Astrocyte (in vitro differentiated cells and primary cell): ENCODE results near the gene DHRS12. TPM values are rescaled to one million over a fixed set of nuclear protein-coding genes. Genes with fewer than 3 reads are reported as not detected.

Experiments
- DNase-seq: peaks from one replicate; pipeline ENCODE4 v3.0.0-alpha.2; 2010; ENCODE audit warnings: low read depth
- FAIRE-seq: peaks from 2 replicates; lab custom pipeline; 2011; peaks lifted over from hg19 to GRCh38; lab: Jason Lieb, UNC
- H2AFZ ChIP-seq: 2 replicates; pipeline ENCODE4 v1.6.0; 2012; ENCODE audit warnings: low read depth, low read length, inconsistent platforms
- H3K27ac ChIP-seq: 2 replicates; pipeline ENCODE4 v1.5.1; 2011; ENCODE audit warnings: low read depth, low read length, inconsistent platforms
- H3K27me3 ChIP-seq: 2 replicates; pipeline ENCODE4 v1.6.0; 2011; ENCODE audit warnings: low read length, inconsistent platforms; ENCODE audit not compliant: insufficient read depth
- H3K36me3 ChIP-seq: 2 replicates; pipeline ENCODE4 v1.5.1; 2011; ENCODE audit warnings: low read length, inconsistent platforms; ENCODE audit not compliant: insufficient read depth
- H3K4me1 ChIP-seq: 2 replicates; pipeline ENCODE4 v1.5.1; 2011; ENCODE audit warnings: low read length, inconsistent platforms; ENCODE audit not compliant: insufficient read depth
- H3K4me2 ChIP-seq: 2 replicates; pipeline ENCODE4 v1.6.0; 2012; ENCODE audit warnings: low read length, inconsistent platforms
- H3K4me3 ChIP-seq: 2 replicates; pipeline ENCODE4 v1.5.1; 2011; ENCODE audit warnings: low read depth, mild to moderate bottlenecking, low read length, inconsistent platforms; ENCODE audit not compliant: insufficient read depth
- H3K79me2 ChIP-seq: 2 replicates; pipeline ENCODE4 v1.6.0; 2012; ENCODE audit warnings: mild to moderate bottlenecking, low read length, inconsistent platforms; ENCODE audit not compliant: insufficient read depth
- H3K9ac ChIP-seq: 2 replicates; pipeline ENCODE4 v1.6.0; 2012; ENCODE audit warnings: mild to moderate bottlenecking, low read length, inconsistent platforms
- H3K9me3 ChIP-seq: 2 replicates; pipeline ENCODE4 v1.5.1; 2012; ENCODE audit warnings: low read depth, mild to moderate bottlenecking, low read length, inconsistent platforms; ENCODE audit not compliant: insufficient read depth
- H4K20me1 ChIP-seq: 2 replicates; pipeline ENCODE4 v1.6.0; 2012; ENCODE audit warnings: low read length, inconsistent platforms; ENCODE audit not compliant: insufficient read depth
- H3K27ac Mint-ChIP-seq: one replicate; pipeline ENCODE4 v1.8.0; 2021; ENCODE audit warnings: mild to moderate bottlenecking, mixed read lengths; ENCODE audit not compliant: unreplicated experiment
- H3K27me3 Mint-ChIP-seq: one replicate; pipeline ENCODE4 v1.8.0; 2021; ENCODE audit warnings: low read depth, mixed read lengths; ENCODE audit not compliant: unreplicated experiment
- H3K36me3 Mint-ChIP-seq: one replicate; pipeline ENCODE4 v1.8.0; 2021; ENCODE audit warnings: low read depth, mixed read lengths; ENCODE audit not compliant: unreplicated experiment
- H3K4me1 Mint-ChIP-seq: one replicate; pipeline ENCODE4 v1.8.0; 2021; ENCODE audit warnings: low read depth, mixed read lengths; ENCODE audit not compliant: unreplicated experiment
- H3K4me3 Mint-ChIP-seq: one replicate; pipeline ENCODE4 v1.8.0; 2021; ENCODE audit warnings: mild to moderate bottlenecking, moderate library complexity, mixed read lengths; ENCODE audit not compliant: unreplicated experiment
- H3K9me3 Mint-ChIP-seq: one replicate; pipeline ENCODE4 v1.8.0; 2021; ENCODE audit warnings: mild to moderate bottlenecking, mixed read lengths; ENCODE audit not compliant: unreplicated experiment
- EZH2 ChIP-seq: IDR thresholded peaks from 2 replicates; pipeline ENCODE4 v1.6.1; 2012; ENCODE audit warnings: mild to moderate bottlenecking, low read length, inconsistent platforms; ENCODE audit not compliant: insufficient read depth
- total RNA-seq: library from RNA; stranded (reverse); gene quantifications from 2 replicates; pipeline ENCODE4 v1.2.1, GENCODE V29; 2021
- TF ChIP-seq, protein P1 (sequence below): IDR thresholded peaks from 2 replicates; pipeline ENCODE4 v1.5.1; 2011; ENCODE audit warnings: low read depth, mild to moderate bottlenecking, inconsistent platforms, low read length, moderate library complexity; ENCODE audit not compliant: insufficient read depth

DHRS12 gene
- total RNA-seq, 1 donor from 2014 or later, result 4.9 TPM

- Histone ChIP-seq H3K27me3 (no peaks in the 10 kb centered on the region), H2AFZ (no peak overlapping the region), H3K36me3 (no peaks in the 10 kb centered on the region), H3K79me2 (no peaks in the 10 kb centered on the region), H3K27ac (no peak overlapping the region), H3K4me2 (no peak overlapping the region), H4K20me1 (no peaks in the 10 kb centered on the region), H3K9ac (no peak overlapping the region), H3K4me3 (no peak overlapping the region), H3K4me1 (no peaks in the 10 kb centered on the region), H3K9me3 (no peaks in the 10 kb centered on the region)
- H3K36me3 Mint-ChIP-seq, result peaks cover 19% of the 10 kb centered on the region
- no peaks in the 10 kb centered on the region for H3K9me3 Mint-ChIP-seq
- TF ChIP-seq, protein P1, sequence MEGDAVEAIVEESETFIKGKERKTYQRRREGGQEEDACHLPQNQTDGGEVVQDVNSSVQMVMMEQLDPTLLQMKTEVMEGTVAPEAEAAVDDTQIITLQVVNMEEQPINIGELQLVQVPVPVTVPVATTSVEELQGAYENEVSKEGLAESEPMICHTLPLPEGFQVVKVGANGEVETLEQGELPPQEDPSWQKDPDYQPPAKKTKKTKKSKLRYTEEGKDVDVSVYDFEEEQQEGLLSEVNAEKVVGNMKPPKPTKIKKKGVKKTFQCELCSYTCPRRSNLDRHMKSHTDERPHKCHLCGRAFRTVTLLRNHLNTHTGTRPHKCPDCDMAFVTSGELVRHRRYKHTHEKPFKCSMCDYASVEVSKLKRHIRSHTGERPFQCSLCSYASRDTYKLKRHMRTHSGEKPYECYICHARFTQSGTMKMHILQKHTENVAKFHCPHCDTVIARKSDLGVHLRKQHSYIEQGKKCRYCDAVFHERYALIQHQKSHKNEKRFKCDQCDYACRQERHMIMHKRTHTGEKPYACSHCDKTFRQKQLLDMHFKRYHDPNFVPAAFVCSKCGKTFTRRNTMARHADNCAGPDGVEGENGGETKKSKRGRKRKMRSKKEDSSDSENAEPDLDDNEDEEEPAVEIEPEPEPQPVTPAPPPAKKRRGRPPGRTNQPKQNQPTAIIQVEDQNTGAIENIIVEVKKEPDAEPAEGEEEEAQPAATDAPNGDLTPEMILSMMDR, result no peak
- no peak for TF ChIP-seq EZH2
- peaks cover 3% of the 10 kb centered on the region for H3K4me1 Mint-ChIP-seq
- no peak overlapping the region for H3K27ac Mint-ChIP-seq
- FAIRE-seq, result no peak
- DNase-seq, result no peak
- H3K4me3 Mint-ChIP-seq, result no peak overlapping the region
- peaks cover 2% of the 10 kb centered on the region for H3K27me3 Mint-ChIP-seq
Measured at GRCh38 chr13:51770681-51771417, 33.1 kb downstream of the DHRS12 start.

DNA sequence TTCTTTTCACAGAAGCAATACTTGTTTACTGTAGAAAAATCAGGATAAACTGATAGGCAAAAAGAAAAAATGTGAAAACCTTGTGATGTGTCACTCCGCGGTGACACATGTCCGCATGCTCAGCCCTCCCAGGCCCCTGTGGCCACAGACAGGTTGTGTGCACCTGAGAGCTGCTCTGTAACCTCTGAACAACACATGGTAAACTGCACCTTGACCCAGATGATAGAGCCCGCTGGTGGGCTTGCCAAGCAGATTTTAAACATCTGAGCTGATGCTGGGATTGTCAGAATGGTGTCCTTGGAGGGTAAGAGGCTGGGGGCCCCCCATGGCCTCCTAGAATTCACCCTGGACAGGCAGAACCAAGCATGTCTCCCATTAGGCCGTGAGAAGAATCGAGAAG is 33.8 kb downstream of the DHRS12 start:
- no peak for TF ChIP-seq EZH2
- TF ChIP-seq, protein P1, result no peak
- H3K79me2 ChIP-seq, result no peaks in the 10 kb centered on the region
- H3K4me1 ChIP-seq, result peaks cover under 1% of the 10 kb centered on the region
- no peak for DNase-seq
- Mint-ChIP-seq H3K27me3 (peaks cover 2% of the 10 kb centered on the region), H3K4me3 (no peak overlapping the region), H3K4me1 (peaks cover 8% of the 10 kb centered on the region), H3K36me3 (peaks cover 21% of the 10 kb centered on the region), H3K27ac (no peak overlapping the region), H3K9me3 (no peaks in the 10 kb centered on the region)
- FAIRE-seq, result no peak
- H3K27ac ChIP-seq, result no peak overlapping the region
- no peak overlapping the region for H3K9ac ChIP-seq
- H3K27me3 ChIP-seq, result no peaks in the 10 kb centered on the region
- no peak overlapping the region for H3K4me2 ChIP-seq
- H3K36me3 ChIP-seq, result no peaks in the 10 kb centered on the region
- H2AFZ ChIP-seq, result no peak overlapping the region
- no peak overlapping the region for H3K4me3 ChIP-seq
- H4K20me1 ChIP-seq, result no peaks in the 10 kb centered on the region
- no peaks in the 10 kb centered on the region for H3K9me3 ChIP-seq

- no peak for DNase-seq
- H3K27me3 Mint-ChIP-seq, result peaks cover 2% of the 10 kb centered on the region
- H3K4me3 Mint-ChIP-seq, result no peak overlapping the region
- Histone ChIP-seq H3K79me2 (no peaks in the 10 kb centered on the region), H3K4me3 (no peak overlapping the region), H3K4me1 (peaks cover 6% of the 10 kb centered on the region), H2AFZ (no peak overlapping the region), H4K20me1 (no peaks in the 10 kb centered on the region), H3K27me3 (no peaks in the 10 kb centered on the region), H3K9ac (no peak overlapping the region), H3K9me3 (no peaks in the 10 kb centered on the region), H3K27ac (no peak overlapping the region), H3K4me2 (no peak overlapping the region), H3K36me3 (no peaks in the 10 kb centered on the region)
- H3K9me3 Mint-ChIP-seq, result no peaks in the 10 kb centered on the region
- peaks cover 21% of the 10 kb centered on the region for H3K36me3 Mint-ChIP-seq
- FAIRE-seq, result no peak
- peaks cover 14% of the 10 kb centered on the region for H3K4me1 Mint-ChIP-seq
- TF ChIP-seq, protein P1, result no peak
- TF ChIP-seq EZH2, result no peak
- no peak overlapping the region for H3K27ac Mint-ChIP-seq
Measured at GRCh38 chr13:51769455-51770127, 34.4 kb downstream of the DHRS12 start.
